ENCODE data around the gene FOXS1.

FOXS1 gene

GRCh38 chr20:31875671-31876070 lies 30.3 kb upstream of the FOXS1 start:
- TF ChIP-seq, protein P1, sequence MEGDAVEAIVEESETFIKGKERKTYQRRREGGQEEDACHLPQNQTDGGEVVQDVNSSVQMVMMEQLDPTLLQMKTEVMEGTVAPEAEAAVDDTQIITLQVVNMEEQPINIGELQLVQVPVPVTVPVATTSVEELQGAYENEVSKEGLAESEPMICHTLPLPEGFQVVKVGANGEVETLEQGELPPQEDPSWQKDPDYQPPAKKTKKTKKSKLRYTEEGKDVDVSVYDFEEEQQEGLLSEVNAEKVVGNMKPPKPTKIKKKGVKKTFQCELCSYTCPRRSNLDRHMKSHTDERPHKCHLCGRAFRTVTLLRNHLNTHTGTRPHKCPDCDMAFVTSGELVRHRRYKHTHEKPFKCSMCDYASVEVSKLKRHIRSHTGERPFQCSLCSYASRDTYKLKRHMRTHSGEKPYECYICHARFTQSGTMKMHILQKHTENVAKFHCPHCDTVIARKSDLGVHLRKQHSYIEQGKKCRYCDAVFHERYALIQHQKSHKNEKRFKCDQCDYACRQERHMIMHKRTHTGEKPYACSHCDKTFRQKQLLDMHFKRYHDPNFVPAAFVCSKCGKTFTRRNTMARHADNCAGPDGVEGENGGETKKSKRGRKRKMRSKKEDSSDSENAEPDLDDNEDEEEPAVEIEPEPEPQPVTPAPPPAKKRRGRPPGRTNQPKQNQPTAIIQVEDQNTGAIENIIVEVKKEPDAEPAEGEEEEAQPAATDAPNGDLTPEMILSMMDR (IDR thresholded peaks at IDR 0.05; ENCODE audit: insufficient read depth, low read depth, low read length, missing control alignments): no peak
- no peak overlapping the region for H3K4me3 ChIP-seq (ENCODE audit: low read depth, low read length)
- DNase-seq (ENCODE audit: low read depth): no peak

GRCh38 chr20:31872406-31872805 lies 27.0 kb upstream of the FOXS1 start:
- TF ChIP-seq, protein P1 (IDR thresholded peaks at IDR 0.05; ENCODE audit: insufficient read depth, low read depth, low read length, missing control alignments): no peak
- H3K4me3 ChIP-seq (ENCODE audit: low read depth, low read length): no peak overlapping the region
- DNase-seq (ENCODE audit: low read depth): no peak

DNA sequence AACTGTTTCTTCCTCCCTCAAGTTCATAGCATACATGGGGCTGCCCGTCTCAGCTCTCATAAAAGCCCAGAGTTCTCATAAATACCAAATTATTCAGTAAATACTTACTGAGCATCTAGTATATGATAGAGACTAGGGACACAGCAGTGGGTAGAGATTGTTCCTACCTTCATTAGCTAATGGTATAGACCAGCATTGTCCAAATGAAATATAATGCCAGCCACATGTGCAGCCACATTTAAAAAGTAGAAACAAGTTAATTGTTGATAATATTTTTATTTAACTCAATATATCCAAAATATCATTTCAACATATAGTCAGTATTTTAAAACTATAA lies 26.2 kb upstream of the FOXS1 start:
- TF ChIP-seq, protein P1 (IDR thresholded peaks at IDR 0.05; ENCODE audit: insufficient read depth, low read depth, low read length, missing control alignments): no peak
- DNase-seq (ENCODE audit: low read depth): no peak
- H3K4me3 ChIP-seq (ENCODE audit: low read depth, low read length): no peak overlapping the region

DNA sequence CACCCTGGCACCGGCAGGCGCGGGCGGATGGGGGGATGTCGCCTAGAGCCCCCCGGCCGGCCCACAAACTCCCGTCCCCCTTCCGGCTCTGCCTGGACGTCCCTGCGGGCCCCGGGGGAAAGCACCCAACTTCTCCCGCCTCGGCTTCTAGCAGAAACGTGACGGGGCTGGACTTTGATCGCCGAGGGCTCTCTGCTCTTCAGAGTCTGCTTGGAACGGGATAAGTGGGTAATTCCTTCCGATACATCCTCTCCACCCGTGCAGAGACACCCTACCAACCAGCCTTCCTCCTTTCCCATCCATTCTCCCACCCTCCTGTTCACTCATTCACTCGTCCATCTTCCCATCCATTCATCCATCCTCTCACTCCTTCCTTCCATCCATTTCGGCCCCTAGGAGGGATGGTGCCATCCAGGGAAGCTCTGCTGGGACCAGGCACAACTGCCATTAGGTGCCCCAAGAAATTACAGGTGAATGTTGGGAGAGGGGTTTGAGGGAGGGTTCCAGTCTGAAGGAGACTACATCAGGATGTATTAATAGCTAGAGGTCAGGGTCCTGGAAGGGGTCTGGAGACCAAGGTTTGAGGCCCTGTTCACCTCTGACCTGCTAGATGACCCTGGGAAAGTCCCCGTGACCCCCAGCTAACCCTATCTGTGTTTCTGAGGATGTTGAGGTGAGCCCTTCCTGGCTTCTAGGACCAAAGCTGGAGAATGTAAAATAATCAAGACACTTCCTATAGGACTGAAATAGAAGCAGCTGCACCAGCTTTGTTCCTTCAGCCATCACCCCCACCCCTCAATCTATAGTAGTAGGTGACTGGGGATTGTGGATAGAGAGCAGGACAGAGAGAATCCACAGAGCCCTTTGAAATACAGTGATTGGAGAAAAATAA lies 25.6 kb upstream of the FOXS1 start:
- H3K4me3 ChIP-seq (ENCODE audit: low read depth, low read length): peak overlapping the region; percentile 31
- TF ChIP-seq, protein P1 (IDR thresholded peaks at IDR 0.05; ENCODE audit: insufficient read depth, low read depth, low read length, missing control alignments): no peak

DNA sequence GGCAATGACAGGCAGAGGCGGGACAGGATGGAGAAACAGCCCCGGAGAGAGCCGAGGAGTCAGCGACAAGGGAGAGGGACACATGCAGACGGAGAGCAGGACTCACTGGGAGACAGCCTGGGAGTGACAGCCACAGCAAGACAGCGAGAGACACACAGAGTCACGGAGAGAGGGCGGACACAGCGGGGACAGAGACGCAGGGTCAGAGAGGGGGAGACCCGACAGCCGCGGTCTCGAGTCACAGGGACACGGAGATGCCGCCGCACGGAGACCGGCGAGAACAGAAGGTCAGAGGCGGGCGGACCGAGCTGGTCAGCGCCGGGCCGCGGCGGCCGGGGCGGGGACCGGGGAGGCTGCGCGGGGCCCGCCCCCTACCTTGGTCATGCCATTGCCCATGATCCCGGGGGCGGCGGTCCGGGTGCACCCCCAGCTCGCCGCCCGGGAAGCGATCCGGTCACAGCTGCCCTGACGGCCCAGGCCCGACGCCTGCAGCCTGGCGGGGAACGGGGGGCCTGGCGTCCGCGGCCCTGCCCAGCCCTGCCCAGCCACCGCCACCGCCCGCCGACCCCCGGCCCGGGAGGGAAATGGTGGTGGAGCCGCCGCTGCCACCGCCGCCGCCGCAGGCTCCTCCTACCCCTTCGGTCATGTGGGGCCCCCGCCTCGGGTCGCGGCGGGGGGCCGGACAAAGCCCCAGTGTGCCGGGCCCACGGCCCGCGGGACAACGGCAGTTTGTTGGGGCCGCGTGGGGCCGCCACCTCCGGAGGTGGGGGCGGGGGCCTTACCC lies 24.7 kb upstream of the FOXS1 start, which contains the start of the genes DUSP15 and TTLL9:
Gene DUSP15 (minus strand): TSS at position 586 of the 784 bp plus-strand sequence. CDS start 190 bp downstream, at position 396.
Gene TTLL9 (plus strand): TSS at position 693 of the 784 bp plus-strand sequence. CDS start 493 bp downstream, outside the sequence.
- peak within 1 kb of the TSS; percentile 31 for H3K4me3 ChIP-seq (ENCODE audit: low read depth, low read length)
- no peak for DNase-seq (ENCODE audit: low read depth)
- TF ChIP-seq, protein P1 (IDR thresholded peaks at IDR 0.05; ENCODE audit: insufficient read depth, low read depth, low read length, missing control alignments): no peak

More for the DNA sequence above, 25.6 kb upstream of the FOXS1 start:
- no peak for DNase-seq (ENCODE audit: low read depth)

GRCh38 chr20:31869673-31869941 lies 24.2 kb upstream of the FOXS1 start:
- H3K4me3 ChIP-seq (ENCODE audit: low read depth, low read length): no peak overlapping the region
- TF ChIP-seq, protein P1 (IDR thresholded peaks at IDR 0.05; ENCODE audit: insufficient read depth, low read depth, low read length, missing control alignments): no peak
- DNase-seq (ENCODE audit: low read depth): no peak

Measured in GM12865 (cell line).